ENCODE results near the gene HMGN1.

- no peak for TF ChIP-seq CTCF (IDR thresholded peaks at IDR 0.05; ENCODE audit: poor library complexity, severe bottlenecking)
- no peak for TF ChIP-seq EZH2 (IDR thresholded peaks at IDR 0.05; ENCODE audit: borderline replicate concordance, insufficient read depth, low read length, poor library complexity, severe bottlenecking)
- TF ChIP-seq EP300 (conservative IDR thresholded peaks at IDR 0.05; ENCODE audit: poor library complexity, severe bottlenecking): no peak
- no peak for TF ChIP-seq REST (IDR thresholded peaks at IDR 0.05; ENCODE audit: borderline replicate concordance)
- no peak for TF ChIP-seq POLR2AphosphoS5 (IDR thresholded peaks at IDR 0.05)
- no peak for TF ChIP-seq RAD21 (conservative IDR thresholded peaks at IDR 0.05)
- TF ChIP-seq MXI1 (conservative IDR thresholded peaks at IDR 0.05; ENCODE audit: poor library complexity, severe bottlenecking): no peak
- TF ChIP-seq SMC3 (conservative IDR thresholded peaks at IDR 0.05; ENCODE audit: poor library complexity): no peak
- TF ChIP-seq TAF1 (IDR thresholded peaks at IDR 0.05; ENCODE audit: low read depth): no peak
Observed at GRCh38 chr21:39313042-39313570, 35.8 kb downstream of the HMGN1 start.

Measured in neural cell (in vitro differentiated cells).